Caco-2 (cell line): ENCODE results near the gene VWA8. TPM values are rescaled to one million over a fixed set of nuclear protein-coding genes. Genes with fewer than 3 reads are reported as not detected.

Experiments
- BruUV-seq: library from RNA; stranded (reverse); fragments of 400-500 nt; replicated peaks from 2 replicates; lab custom pipeline; 2021; lab: Mats Ljungman, UMichigan
- CTCF ChIA-PET: fragments of 300-600 bp; sonication (Branson Sonifier 250); formaldehyde crosslinking; loops from one replicate; lab custom pipeline; 2022; ENCODE audit warnings: antibody characterized with exemption; lab: Charles Lee
- POLR2A ChIA-PET: fragments of 300-600 bp; sonication (Branson Sonifier 250); formaldehyde crosslinking; loops from one replicate; lab custom pipeline; 2022; ENCODE audit warnings: antibody characterized with exemption; lab: Charles Lee
- DNase-seq, 2 experiments: peaks; one replicate each; pipeline versions ENCODE4 v3.0.0 to v3.0.0-alpha.2; 2020 to 2022
- H3K27me3 ChIP-seq: replicated peaks from 2 replicates; pipeline ENCODE4 v1.6.0; 2011; ENCODE audit warnings: low read length; ENCODE audit not compliant: control insufficient read depth, insufficient read depth
- H3K36me3 ChIP-seq: 2 replicates; pipeline ENCODE4 v1.5.1; 2011; ENCODE audit warnings: low read length; ENCODE audit not compliant: control insufficient read depth, insufficient read depth
- H3K4me1 ChIP-seq: fragments of 250-450 bp; sonication (Bioruptor Pico); 2 replicates; pipeline ENCODE4 v1.5.1; 2020; ENCODE audit warnings: mild to moderate bottlenecking
- H3K4me3 ChIP-seq: 2 replicates; pipeline ENCODE4 v1.5.1; 2011; ENCODE audit warnings: low read depth, mild to moderate bottlenecking, control low read depth, low read length
- H3K9me3 ChIP-seq: fragments of 250-450 bp; sonication (Bioruptor Pico); 2 replicates; pipeline ENCODE4 v1.5.1; 2020; ENCODE audit warnings: mild to moderate bottlenecking, moderate library complexity
- H3K27ac Mint-ChIP-seq: one replicate; pipeline ENCODE4 v1.8.0; 2022; ENCODE audit warnings: mixed read lengths; ENCODE audit not compliant: unreplicated experiment
- H3K27me3 Mint-ChIP-seq: one replicate; pipeline ENCODE4 v1.8.0; 2022; ENCODE audit warnings: mixed read lengths; ENCODE audit not compliant: insufficient read depth, unreplicated experiment
- H3K36me3 Mint-ChIP-seq: one replicate; pipeline ENCODE4 v1.8.0; 2022; ENCODE audit warnings: mild to moderate bottlenecking, mixed read lengths; ENCODE audit not compliant: insufficient read depth, unreplicated experiment
- H3K4me1 Mint-ChIP-seq: one replicate; pipeline ENCODE4 v1.8.0; 2022; ENCODE audit warnings: low read depth, mixed read lengths; ENCODE audit not compliant: unreplicated experiment
- H3K4me3 Mint-ChIP-seq: one replicate; pipeline ENCODE4 v1.8.0; 2022; ENCODE audit warnings: mild to moderate bottlenecking, moderate library complexity, mixed read lengths; ENCODE audit not compliant: unreplicated experiment
- H3K9me3 Mint-ChIP-seq: one replicate; pipeline ENCODE4 v1.8.0; 2022; ENCODE audit warnings: mixed read lengths; ENCODE audit not compliant: unreplicated experiment
- intact Hi-C: fragments of 100-400 bp; cut with micrococcal nuclease; formaldehyde crosslinking; loops from one replicate; pipeline ENCODE4 v1.10.0; 2022; ENCODE audit not compliant: unreplicated experiment
- total RNA-seq: library from RNA; stranded (reverse); gene quantifications from 2 replicates; pipeline ENCODE4 v1.2.3, GENCODE V29; 2022
- TF ChIP-seq, protein P1 (sequence below), 2 experiments: fragments of 200-600 bp in 1 of 2; IDR thresholded peaks; 1 replicate in 1 of 2; 2 replicates in 1 of 2; pipeline versions ENCODE4 v1.5.1 to v1.8.0; 2011 to 2022; ENCODE audit warnings: antibody characterized with exemption in 1 of 2, control low read depth in 1 of 2, inconsistent platforms in 1 of 2, low read depth in 1 of 2, low read length in 1 of 2, mild to moderate bottlenecking in 1 of 2, moderate library complexity in 1 of 2; ENCODE audit not compliant: insufficient read depth in 1 of 2, severe bottlenecking in 1 of 2, unreplicated experiment in 1 of 2

Gene VWA8
- total RNA-seq, 1 experiment from 2014 or later, result 20.7 TPM

DNA sequence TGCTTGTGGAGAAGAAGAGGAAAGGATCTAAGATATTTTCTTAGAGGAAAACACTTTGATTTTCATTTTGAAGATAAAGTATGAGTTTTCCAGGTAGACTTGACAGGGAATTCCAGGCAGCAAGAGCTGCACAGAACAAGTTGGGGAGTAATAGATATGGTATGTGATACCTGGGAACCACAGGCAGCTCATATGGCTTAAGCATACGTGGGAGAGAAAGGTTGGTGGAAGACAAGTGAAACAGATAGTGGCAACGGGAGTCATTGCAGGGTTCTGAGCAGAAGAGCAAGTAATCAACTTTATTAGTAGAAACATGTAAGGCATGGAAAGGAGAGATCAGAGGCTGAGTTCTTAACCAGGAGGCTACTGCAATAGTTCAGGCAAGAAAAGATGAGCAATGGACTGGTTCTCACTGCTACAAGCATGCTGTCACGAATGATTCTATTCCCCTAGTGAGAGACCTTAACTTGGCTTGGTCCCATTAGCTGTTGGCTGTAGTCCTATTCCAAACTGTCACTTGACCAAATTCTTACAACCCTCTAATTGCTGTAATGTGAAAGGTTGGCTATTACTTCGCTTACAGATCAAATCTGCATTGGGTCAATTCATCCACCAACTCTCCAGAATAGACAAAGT is 217.9 kb downstream of the VWA8 start:
- no peaks in the 10 kb centered on the region for H3K27me3 ChIP-seq
- no peaks in the 10 kb centered on the region for H3K27me3 Mint-ChIP-seq
- CTCF ChIA-PET, result no interaction called here
- H3K27ac Mint-ChIP-seq, result no peak overlapping the region
- no peaks in the 10 kb centered on the region for H3K9me3 ChIP-seq
- H3K4me1 ChIP-seq, result no peaks in the 10 kb centered on the region
- no TSS peak for BruUV-seq
- no peak for DNase-seq
- peaks cover 5% of the 10 kb centered on the region for H3K36me3 Mint-ChIP-seq
- peaks cover 1% of the 10 kb centered on the region for H3K9me3 Mint-ChIP-seq
- POLR2A ChIA-PET, result no interaction called here
- no peak overlapping the region for H3K4me3 Mint-ChIP-seq
- intact Hi-C loops, result no loop called here
- no peaks in the 10 kb centered on the region for H3K4me1 Mint-ChIP-seq
- peaks cover 2% of the 10 kb centered on the region for H3K36me3 ChIP-seq
- H3K4me3 ChIP-seq, result no peak overlapping the region
- TF ChIP-seq, protein P1, sequence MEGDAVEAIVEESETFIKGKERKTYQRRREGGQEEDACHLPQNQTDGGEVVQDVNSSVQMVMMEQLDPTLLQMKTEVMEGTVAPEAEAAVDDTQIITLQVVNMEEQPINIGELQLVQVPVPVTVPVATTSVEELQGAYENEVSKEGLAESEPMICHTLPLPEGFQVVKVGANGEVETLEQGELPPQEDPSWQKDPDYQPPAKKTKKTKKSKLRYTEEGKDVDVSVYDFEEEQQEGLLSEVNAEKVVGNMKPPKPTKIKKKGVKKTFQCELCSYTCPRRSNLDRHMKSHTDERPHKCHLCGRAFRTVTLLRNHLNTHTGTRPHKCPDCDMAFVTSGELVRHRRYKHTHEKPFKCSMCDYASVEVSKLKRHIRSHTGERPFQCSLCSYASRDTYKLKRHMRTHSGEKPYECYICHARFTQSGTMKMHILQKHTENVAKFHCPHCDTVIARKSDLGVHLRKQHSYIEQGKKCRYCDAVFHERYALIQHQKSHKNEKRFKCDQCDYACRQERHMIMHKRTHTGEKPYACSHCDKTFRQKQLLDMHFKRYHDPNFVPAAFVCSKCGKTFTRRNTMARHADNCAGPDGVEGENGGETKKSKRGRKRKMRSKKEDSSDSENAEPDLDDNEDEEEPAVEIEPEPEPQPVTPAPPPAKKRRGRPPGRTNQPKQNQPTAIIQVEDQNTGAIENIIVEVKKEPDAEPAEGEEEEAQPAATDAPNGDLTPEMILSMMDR (IDR thresholded peaks at IDR 0.05; ENCODE audit: insufficient read depth in 1 of 2, low read depth in 1 of 2, low read length in 1 of 2, severe bottlenecking in 1 of 2, unreplicated experiment in 1 of 2), result no peak

DNA sequence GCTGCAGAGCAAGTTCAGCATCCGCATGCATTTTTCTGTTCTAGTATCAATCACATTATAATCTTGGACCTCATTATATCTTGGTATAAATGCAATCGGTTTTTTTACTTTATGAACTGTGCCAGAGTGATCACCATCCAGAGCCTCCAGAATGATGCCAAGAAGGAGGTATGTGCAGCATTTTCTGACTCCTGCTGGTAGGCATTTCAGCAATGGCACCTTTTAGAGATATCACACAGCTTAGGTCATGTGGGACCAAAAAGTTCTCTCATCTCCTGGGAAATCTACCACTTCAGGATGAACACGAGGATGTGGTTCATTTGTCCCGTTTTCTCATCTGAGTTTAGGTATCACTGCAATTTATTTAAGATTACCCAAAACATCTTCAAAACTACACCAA is 220.4 kb downstream of the VWA8 start:
- ChIA-PET POLR2A (no interaction called here), CTCF (no interaction called here)
- TF ChIP-seq, protein P1 (IDR thresholded peaks at IDR 0.05; ENCODE audit: insufficient read depth in 1 of 2, low read depth in 1 of 2, low read length in 1 of 2, severe bottlenecking in 1 of 2, unreplicated experiment in 1 of 2), result no peak
- H3K9me3 ChIP-seq, result no peaks in the 10 kb centered on the region
- no peak overlapping the region for H3K4me3 ChIP-seq
- intact Hi-C loops, result no loop called here
- Mint-ChIP-seq H3K27ac (no peak overlapping the region), H3K36me3 (no peaks in the 10 kb centered on the region), H3K27me3 (no peaks in the 10 kb centered on the region), H3K4me1 (no peaks in the 10 kb centered on the region), H3K4me3 (no peak overlapping the region), H3K9me3 (no peaks in the 10 kb centered on the region)
- peaks cover 2% of the 10 kb centered on the region for H3K36me3 ChIP-seq
- no peak for DNase-seq
- no peaks in the 10 kb centered on the region for H3K4me1 ChIP-seq
- no TSS peak for BruUV-seq
- H3K27me3 ChIP-seq, result no peaks in the 10 kb centered on the region

DNA sequence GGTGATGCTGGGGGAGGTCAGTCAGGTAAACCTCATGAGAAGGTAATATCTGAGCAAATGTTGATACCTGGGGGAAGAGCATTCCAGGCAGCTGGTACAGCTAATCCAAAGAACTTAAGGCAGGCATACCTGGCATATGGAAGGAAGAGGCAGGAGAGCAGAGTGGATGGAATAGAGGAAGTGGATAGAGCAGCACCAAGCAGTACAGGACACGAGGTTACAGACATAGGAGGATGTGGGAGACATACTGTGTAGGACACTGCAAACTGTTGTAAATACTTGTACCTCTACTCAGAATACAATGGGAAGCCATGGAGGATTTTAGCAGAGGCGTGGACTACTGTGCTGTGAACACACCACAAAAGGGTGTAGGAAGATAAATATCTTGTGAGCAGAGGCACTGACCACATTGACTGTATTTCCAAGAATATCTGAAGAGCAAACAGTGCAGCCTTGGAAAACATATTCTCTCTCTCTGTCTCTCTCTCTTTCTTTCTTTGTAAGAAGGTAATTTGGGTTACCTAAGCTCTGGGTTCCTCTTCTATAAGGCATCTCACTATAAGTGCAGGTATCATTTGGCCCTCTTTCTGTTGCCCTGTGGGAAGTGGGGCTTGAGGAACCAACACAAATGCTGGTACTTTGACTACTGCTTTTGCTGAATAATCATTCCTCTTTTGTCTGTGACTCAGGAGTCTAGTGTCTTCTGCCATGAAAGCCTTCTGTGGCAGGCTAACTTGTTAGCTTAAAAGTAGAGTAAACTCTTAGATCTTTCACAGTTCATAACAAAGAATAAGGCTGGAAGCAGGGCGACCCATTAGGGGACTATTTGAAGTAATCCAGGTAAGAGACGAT is 238.0 kb downstream of the VWA8 start:
- POLR2A ChIA-PET, result no interaction called here
- CTCF ChIA-PET, result no interaction called here
- no peaks in the 10 kb centered on the region; the same call in 1 of the 2 replicates for H3K36me3 ChIP-seq
- H3K27me3 ChIP-seq, result no peaks in the 10 kb centered on the region
- no peaks in the 10 kb centered on the region for H3K27me3 Mint-ChIP-seq
- H3K9me3 ChIP-seq, result no peaks in the 10 kb centered on the region
- no peaks in the 10 kb centered on the region for H3K36me3 Mint-ChIP-seq
- no peak overlapping the region for H3K4me3 Mint-ChIP-seq
- H3K4me1 ChIP-seq, result peaks cover 15% of the 10 kb centered on the region
- no peaks in the 10 kb centered on the region for H3K9me3 Mint-ChIP-seq
- intact Hi-C loops, result no loop called here
- no peak for DNase-seq
- H3K4me1 Mint-ChIP-seq, result peaks cover 6% of the 10 kb centered on the region
- H3K27ac Mint-ChIP-seq, result no peak overlapping the region
- no TSS peak for BruUV-seq
- TF ChIP-seq, protein P1 (IDR thresholded peaks at IDR 0.05; ENCODE audit: insufficient read depth in 1 of 2, low read depth in 1 of 2, low read length in 1 of 2, severe bottlenecking in 1 of 2, unreplicated experiment in 1 of 2), result no peak
- no peak overlapping the region for H3K4me3 ChIP-seq
